ENCODE results near the gene IRX3. TPM values are rescaled to one million over a fixed set of nuclear protein-coding genes. Genes with fewer than 3 reads are reported as not detected.

IRX3 gene
- total and polyA plus RNA-seq, 11 donors, result 28.6 to 101 (median 45.9) TPM

DNA sequence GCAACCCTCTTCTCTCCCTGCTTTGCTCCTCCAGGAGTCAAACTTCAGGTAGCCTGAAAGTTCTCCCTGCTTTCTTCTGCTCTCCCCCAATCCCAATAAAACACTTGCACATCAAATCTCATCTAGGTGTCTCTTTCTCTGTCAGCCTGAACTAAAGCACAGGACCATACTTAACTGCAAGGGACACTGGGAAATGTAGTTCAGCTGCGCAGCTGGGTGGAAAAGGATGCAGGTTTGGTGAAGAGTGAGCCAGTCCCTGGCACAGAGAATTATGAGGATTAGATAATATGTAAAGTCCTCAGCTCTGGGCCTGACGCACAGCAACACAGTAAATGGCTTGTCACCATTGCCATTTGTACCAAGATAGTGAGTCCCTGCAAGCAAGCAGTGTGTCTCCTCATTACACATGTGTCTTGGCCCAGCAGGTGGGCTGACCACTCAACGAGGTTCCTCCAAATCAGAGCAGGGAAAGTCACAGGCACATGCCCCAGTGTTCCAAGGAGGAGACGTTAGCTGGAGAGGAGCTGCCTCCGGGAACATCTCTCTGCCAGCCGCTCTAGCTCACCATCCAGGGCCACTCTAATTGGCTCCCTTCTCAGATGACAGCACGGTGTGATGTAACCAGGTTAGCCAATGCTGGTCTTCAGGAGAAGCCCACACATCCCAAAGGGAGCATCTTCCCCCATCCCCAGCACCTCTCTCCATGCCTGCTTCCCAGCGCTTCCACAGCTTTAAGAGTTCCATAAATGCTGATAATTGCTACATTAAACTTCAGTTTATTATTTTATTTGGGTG, 29.7 kb upstream of the IRX3 start:
- WGBS, 4 donors, result 82 to 97% (median 85%) methylated on average over 7 to 8 of the region's 8 CpGs
- ATAC-seq, result no peak

DNA sequence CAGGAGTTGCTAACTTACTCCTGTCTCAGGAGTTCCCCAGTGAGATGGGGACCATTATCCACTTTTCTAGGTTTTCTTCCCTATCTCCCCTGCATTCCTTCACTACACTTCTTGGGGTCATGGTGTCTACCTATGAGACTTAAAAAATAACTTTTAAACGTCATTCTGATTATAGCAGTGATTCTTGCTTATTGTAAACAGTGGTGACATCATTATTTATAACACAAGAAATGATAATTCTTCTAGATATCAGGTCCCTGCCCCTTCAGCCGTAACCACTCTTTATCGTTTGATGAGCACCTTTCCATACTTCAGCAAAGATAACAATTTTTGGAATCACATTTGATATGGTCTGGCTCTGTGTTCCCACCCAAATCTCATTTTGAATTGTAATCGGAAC, 27.2 kb upstream of the IRX3 start:
- ATAC-seq, result no peak

More for the DNA sequence above, 29.7 kb upstream of the IRX3 start:
- H3K4me1 ChIP-seq, result no peaks in the 10 kb centered on the region
- TF ChIP-seq, protein P1, sequence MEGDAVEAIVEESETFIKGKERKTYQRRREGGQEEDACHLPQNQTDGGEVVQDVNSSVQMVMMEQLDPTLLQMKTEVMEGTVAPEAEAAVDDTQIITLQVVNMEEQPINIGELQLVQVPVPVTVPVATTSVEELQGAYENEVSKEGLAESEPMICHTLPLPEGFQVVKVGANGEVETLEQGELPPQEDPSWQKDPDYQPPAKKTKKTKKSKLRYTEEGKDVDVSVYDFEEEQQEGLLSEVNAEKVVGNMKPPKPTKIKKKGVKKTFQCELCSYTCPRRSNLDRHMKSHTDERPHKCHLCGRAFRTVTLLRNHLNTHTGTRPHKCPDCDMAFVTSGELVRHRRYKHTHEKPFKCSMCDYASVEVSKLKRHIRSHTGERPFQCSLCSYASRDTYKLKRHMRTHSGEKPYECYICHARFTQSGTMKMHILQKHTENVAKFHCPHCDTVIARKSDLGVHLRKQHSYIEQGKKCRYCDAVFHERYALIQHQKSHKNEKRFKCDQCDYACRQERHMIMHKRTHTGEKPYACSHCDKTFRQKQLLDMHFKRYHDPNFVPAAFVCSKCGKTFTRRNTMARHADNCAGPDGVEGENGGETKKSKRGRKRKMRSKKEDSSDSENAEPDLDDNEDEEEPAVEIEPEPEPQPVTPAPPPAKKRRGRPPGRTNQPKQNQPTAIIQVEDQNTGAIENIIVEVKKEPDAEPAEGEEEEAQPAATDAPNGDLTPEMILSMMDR (IDR thresholded peaks at IDR 0.05), result no peak
- no peak for TF ChIP-seq POLR2A (IDR thresholded peaks at IDR 0.05)
- H3K9me3 ChIP-seq, result no peaks in the 10 kb centered on the region
- intact Hi-C loops (cut with DNase I), result no loop called here
- no peak overlapping the region for H3K4me3 ChIP-seq
- no peak overlapping the region for H3K27ac ChIP-seq
- no peak for DNase-seq
- no peaks in the 10 kb centered on the region for H3K27me3 ChIP-seq
- H3K36me3 ChIP-seq, result no peaks in the 10 kb centered on the region

DNA sequence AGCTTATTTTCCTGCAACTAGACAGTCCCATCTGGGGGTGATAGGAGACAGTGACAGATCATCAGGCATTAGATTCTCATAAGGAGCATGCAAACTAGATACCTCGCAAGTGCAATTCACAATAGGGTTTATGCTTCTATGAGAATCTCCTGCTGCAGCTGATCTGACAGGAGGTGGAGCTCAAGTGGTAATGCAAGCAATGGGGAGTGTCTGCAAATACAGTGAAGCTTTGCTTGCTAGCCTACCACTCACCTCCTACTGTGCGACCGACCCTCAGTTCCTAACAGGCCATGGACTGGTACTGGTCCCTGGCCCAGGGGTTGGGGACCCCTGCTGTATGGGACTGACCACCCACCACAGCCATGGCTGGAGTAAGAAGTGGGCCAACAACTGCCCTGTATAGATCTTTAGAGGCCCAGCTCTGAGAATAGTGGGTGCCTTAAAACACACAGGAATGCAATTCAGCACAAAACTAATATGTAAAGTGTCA, 26.0 kb upstream of the IRX3 start:
- DNase-seq, result no peak
- Histone ChIP-seq H3K9me3 (no peaks in the 10 kb centered on the region), H3K36me3 (no peaks in the 10 kb centered on the region), H3K4me3 (no peak overlapping the region), H3K27ac (no peak overlapping the region), H3K27me3 (no peaks in the 10 kb centered on the region), H3K4me1 (no peaks in the 10 kb centered on the region)
- TF ChIP-seq POLR2A (IDR thresholded peaks at IDR 0.05), result no peak
- TF ChIP-seq, protein P1 (IDR thresholded peaks at IDR 0.05), result no peak
- ATAC-seq, result peak in 1 of 4 donors; percentile 20
- WGBS, 4 donors, result 86 to 99% (median 96%) methylated on average over 3 of the region's 3 CpGs
- intact Hi-C loops (cut with DNase I), result no loop called here

More for the DNA sequence above, 27.2 kb upstream of the IRX3 start:
- Histone ChIP-seq H3K4me1 (no peaks in the 10 kb centered on the region), H3K4me3 (no peak overlapping the region), H3K27ac (no peak overlapping the region), H3K9me3 (no peaks in the 10 kb centered on the region), H3K36me3 (no peaks in the 10 kb centered on the region), H3K27me3 (no peaks in the 10 kb centered on the region)
- intact Hi-C loops (cut with DNase I), result no loop called here
- DNase-seq, result no peak
- no peak for TF ChIP-seq POLR2A (IDR thresholded peaks at IDR 0.05)
- TF ChIP-seq, protein P1 (IDR thresholded peaks at IDR 0.05), result no peak
- 78 to 89% (median 86%) methylated on average over 4 of the region's 4 CpGs for WGBS, 4 donors

DNA sequence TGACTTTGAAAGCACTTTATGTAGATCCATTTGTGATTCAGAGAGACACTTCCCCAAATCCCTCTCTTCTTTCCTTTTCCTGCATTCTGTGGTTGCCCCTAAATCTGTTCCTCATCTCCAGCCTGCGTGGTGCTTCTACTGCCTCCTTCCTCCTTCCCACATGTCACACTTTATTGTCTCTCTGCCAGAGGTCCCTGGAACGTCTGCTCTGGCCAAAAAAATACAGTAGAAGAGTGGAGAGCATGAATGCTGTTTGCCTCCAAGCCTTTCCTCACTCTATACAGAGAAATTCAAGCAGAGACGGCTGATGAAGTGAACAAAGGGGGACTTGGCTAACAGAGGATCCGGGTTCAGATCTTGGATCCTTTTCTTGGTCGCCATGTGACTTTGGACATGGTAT, 22.8 kb upstream of the IRX3 start:
- no peak overlapping the region for H3K4me3 ChIP-seq
- H3K36me3 ChIP-seq, result no peaks in the 10 kb centered on the region
- no peak for DNase-seq
- no peak for ATAC-seq
- intact Hi-C loops (cut with DNase I), result no loop called here
- H3K27me3 ChIP-seq, result no peaks in the 10 kb centered on the region
- TF ChIP-seq, protein P1 (IDR thresholded peaks at IDR 0.05), result no peak
- TF ChIP-seq POLR2A (IDR thresholded peaks at IDR 0.05), result no peak
- WGBS, 4 donors, result 62 to 70% (median 63%) methylated on average over 5 of the region's 5 CpGs
- H3K9me3 ChIP-seq, result no peaks in the 10 kb centered on the region
- H3K4me1 ChIP-seq, result no peaks in the 10 kb centered on the region
- no peak overlapping the region for H3K27ac ChIP-seq

Measured in heart left ventricle (tissue), 16 donors.